ENCODE results near the gene DDX17. TPM values are rescaled to one million over a fixed set of nuclear protein-coding genes. Genes with fewer than 3 reads are reported as not detected.
"Not testable (repeated sequence)": the region's sequence is repeated elsewhere in the genome, so short reads cannot be mapped to it uniquely, and the experiment has no call there.

Gene DDX17
- total RNA-seq, 2 experiments from 2014 or later: 319 to 341 TPM

DNA sequence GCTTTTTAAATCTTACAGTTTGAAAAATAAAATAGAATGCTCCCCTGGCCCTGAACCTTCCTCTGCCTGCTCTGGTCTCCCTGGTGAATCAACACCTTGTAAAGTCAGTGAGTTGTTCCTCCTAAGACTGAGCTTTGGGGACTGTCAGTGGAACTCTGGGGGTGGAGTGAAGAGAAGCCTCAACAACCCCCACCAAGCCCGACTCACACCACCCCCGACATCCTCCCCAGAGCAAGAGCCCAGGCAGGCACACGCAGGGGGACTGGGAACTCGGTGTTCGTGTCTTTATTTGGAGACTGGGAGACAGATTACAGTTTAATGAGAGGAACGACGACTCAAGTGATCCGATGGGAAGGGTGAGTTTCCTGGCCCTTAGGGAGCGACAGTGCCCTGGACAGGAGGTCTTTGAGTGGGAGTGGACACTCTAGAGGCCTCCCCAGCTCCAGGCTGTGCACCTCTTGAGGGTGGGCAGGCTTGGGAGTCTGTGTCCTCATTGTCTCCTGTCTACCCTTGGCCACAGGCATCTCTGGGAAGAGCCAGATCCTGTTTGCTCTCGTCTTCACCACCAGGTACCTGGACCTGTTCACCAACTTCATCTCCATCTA lies 32.0 kb downstream of the DDX17 start:
- Mint-ChIP-seq H3K27ac (no peak overlapping the region), H3K9me3 (no peaks in the 10 kb centered on the region), H3K4me3 (no peak overlapping the region), H3K4me1 (ENCODE audit: low read depth) (no peaks in the 10 kb centered on the region), H3K36me3 (ENCODE audit: low read depth) (no peaks in the 10 kb centered on the region), H3K27me3 (ENCODE audit: low read depth) (peaks cover 3% of the 10 kb centered on the region)
- no peak for DNase-seq
- intact Hi-C loops (cut with micrococcal nuclease): no loop called here
- CTCF ChIA-PET: no interaction called here

DNA sequence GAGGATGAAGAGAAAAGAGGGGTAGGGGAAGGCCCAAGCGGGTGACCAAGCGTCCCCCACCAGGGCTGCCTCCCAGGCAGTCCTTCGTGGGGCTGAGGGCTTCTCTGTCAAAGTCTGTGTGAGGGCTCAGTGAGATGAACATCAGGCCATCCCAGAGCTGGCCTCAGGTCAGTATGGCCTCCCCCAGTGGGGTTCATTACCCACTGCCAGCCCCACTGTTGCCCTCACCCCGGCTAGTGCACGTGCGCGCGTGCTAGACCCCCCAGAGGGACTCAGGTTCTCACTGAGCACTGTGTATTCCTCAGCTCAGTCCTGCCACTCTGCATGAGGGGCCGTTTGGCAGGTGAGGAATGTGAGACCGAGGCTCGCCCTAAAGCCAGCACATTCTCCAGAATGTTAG lies 34.9 kb downstream of the DDX17 start:
- DNase-seq: no peak
- peaks cover 8% of the 10 kb centered on the region for H3K4me1 Mint-ChIP-seq (ENCODE audit: low read depth)
- peak overlapping the region; percentile 53 for H3K27ac Mint-ChIP-seq
- H3K36me3 Mint-ChIP-seq (ENCODE audit: low read depth): no peaks in the 10 kb centered on the region
- CTCF ChIA-PET: no interaction called here
- intact Hi-C loops (cut with micrococcal nuclease): no loop called here
- no peak overlapping the region for H3K4me3 Mint-ChIP-seq
- no peaks in the 10 kb centered on the region for H3K9me3 Mint-ChIP-seq
- H3K27me3 Mint-ChIP-seq (ENCODE audit: low read depth): peaks cover 18% of the 10 kb centered on the region

- H3K27ac Mint-ChIP-seq; DNase-seq; H3K4me3 Mint-ChIP-seq; intact Hi-C loops (cut with micrococcal nuclease); H3K4me1 Mint-ChIP-seq (ENCODE audit: low read depth); H3K9me3 Mint-ChIP-seq; CTCF ChIA-PET; H3K36me3 Mint-ChIP-seq (ENCODE audit: low read depth): not testable (repeated sequence)
- H3K27me3 Mint-ChIP-seq (ENCODE audit: low read depth): peaks cover 28% of the 10 kb centered on the region
These were observed 35.9 kb downstream of the DDX17 start for GRCh38 chr22:38470179-38470578.

GRCh38 chr22:38469306-38469781 lies 36.8 kb downstream of the DDX17 start:
- Mint-ChIP-seq H3K9me3 (no peaks in the 10 kb centered on the region), H3K4me1 (ENCODE audit: low read depth) (peaks cover 8% of the 10 kb centered on the region), H3K4me3 (no peak overlapping the region), H3K36me3 (ENCODE audit: low read depth) (no peaks in the 10 kb centered on the region), H3K27ac (no peak overlapping the region), H3K27me3 (ENCODE audit: low read depth) (peaks cover 32% of the 10 kb centered on the region)
- no peak for DNase-seq
- intact Hi-C loops (cut with micrococcal nuclease): no loop called here
- CTCF ChIA-PET: interaction anchor here (0.7 kb wide), 1 partner anchor 11 kb away, joined by 4 read pairs; no protein-coding TSS in a partner anchor

GRCh38 chr22:38468443-38469305 lies 37.4 kb downstream of the DDX17 start:
- CTCF ChIA-PET: no interaction called here

DNA sequence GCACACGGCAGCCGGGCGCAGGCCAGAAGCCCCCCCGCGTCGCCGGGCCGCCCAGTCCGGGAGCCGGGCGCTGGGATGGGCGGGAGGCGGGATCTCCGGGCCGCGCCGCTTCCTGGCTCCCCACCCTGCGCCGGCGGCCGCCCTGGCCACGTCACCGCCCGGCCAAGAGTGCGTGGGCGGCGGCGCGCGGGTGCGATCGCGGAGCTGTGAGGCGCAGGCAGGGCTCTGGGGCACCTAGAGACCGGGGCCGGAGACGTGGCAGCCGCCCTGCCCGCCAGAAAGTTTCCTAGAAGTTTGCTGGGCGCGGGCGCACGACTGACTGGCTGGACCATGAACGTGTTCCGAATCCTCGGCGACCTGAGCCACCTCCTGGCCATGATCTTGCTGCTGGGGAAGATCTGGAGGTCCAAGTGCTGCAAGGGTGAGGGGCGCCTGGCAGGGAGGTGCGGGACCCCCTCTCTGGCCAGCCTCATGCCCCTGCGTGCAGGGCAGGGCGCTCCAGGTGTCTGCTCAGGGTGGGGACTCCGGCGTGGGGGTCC lies 38.1 kb downstream of the DDX17 start, which contains the start of gene KDELR3:
Gene KDELR3 (plus strand): TSS at position 193 of the 539 bp plus-strand sequence. CDS start 138 bp downstream, at position 331.
- Mint-ChIP-seq H3K4me1 (ENCODE audit: low read depth) (peaks cover 8% of the 10 kb centered on the region), H3K27ac (no peak within 1 kb of the TSS), H3K9me3 (no peaks in the 10 kb centered on the region), H3K27me3 (ENCODE audit: low read depth) (peaks cover 46% of the 10 kb centered on the region), H3K36me3 (ENCODE audit: low read depth) (no peaks in the 10 kb centered on the region), H3K4me3 (peak within 1 kb of the TSS; percentile 62)
- intact Hi-C loops (cut with micrococcal nuclease): no loop called here
- DNase-seq: peak; percentile 66
- CTCF ChIA-PET: no interaction called here

More at GRCh38 chr22:38468443-38469305, 37.4 kb downstream of the DDX17 start:
- Mint-ChIP-seq H3K27me3 (ENCODE audit: low read depth) (peaks cover 39% of the 10 kb centered on the region), H3K4me1 (ENCODE audit: low read depth) (peaks cover 8% of the 10 kb centered on the region), H3K36me3 (ENCODE audit: low read depth) (no peaks in the 10 kb centered on the region), H3K4me3 (peak overlapping the region; percentile 52), H3K27ac (no peak overlapping the region), H3K9me3 (no peaks in the 10 kb centered on the region)
- intact Hi-C loops (cut with micrococcal nuclease): no loop called here
- no peak for DNase-seq

DNA sequence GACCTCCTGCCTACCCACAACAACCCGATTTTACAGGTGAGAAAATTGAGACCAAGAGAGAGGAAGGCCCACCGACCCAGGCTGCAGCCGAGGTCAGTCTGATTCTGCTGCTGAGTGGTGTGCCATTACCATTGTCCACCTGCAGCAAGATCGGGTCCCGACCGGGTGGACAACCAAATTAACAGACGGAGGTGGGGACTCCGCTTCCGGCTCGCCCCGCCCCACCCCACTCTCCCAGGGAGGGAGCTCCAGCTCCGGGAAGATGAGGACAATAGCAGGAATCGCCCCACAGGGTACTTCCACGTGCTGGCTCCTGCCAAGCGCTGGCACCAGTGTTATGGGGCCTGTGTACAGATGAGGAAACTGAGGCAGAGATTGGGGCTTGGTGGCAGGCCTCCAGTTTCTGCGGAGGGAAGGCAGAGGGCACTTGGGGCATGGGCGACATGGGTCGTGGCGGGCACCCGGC lies 38.6 kb downstream of the DDX17 start:
- peaks cover 49% of the 10 kb centered on the region for H3K27me3 Mint-ChIP-seq (ENCODE audit: low read depth)
- intact Hi-C loops (cut with micrococcal nuclease): no loop called here
- CTCF ChIA-PET: no interaction called here
- H3K36me3 Mint-ChIP-seq (ENCODE audit: low read depth): no peaks in the 10 kb centered on the region
- peaks cover 8% of the 10 kb centered on the region for H3K4me1 Mint-ChIP-seq (ENCODE audit: low read depth)
- peak overlapping the region; percentile 62 for H3K4me3 Mint-ChIP-seq
- no peak for DNase-seq
- H3K27ac Mint-ChIP-seq: no peak overlapping the region
- no peaks in the 10 kb centered on the region for H3K9me3 Mint-ChIP-seq

DNA sequence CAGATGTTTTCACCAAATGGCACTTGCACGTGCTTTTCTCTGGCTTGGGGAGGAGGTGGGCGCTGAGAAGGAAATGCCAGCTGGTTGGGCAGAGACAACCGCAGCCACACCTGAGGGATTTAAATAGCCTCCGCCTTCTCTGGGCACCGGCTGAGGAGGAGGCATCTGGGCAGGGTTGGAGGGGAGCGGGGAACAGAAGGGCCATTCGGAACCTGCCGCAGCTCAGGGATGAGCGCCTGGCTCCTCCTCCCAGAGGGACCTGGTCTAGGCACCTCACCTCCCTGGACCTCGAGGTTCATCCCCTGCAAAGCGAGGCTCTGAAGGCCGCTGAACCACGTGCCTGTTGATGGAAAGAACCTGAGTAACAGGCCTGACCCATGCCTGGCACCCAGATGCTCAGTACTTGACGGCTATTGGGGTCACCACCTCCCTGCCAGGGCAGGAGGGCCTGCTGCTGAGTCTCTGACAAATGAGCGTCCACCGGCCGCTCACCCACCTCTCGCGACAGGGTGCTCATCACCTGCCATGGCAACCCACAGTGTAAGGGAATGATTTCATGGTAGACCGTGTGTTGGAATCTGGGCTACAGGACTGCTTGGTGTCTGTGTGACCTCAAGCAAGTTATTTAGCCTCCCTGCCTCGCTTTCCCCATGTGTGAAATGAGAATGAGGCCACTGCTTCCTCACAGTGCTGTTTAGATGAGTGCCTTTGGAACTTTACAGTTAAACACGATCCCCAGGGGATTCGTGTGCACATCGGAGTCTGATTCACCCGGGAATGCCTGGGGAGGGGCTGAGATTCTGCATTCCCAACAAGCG lies 40.2 kb downstream of the DDX17 start:
- intact Hi-C loops (cut with micrococcal nuclease): no loop called here
- CTCF ChIA-PET: no interaction called here
- no peak overlapping the region for H3K4me3 Mint-ChIP-seq
- H3K27me3 Mint-ChIP-seq (ENCODE audit: low read depth): peaks cover 63% of the 10 kb centered on the region
- DNase-seq: no peak
- no peak overlapping the region for H3K27ac Mint-ChIP-seq
- H3K9me3 Mint-ChIP-seq: no peaks in the 10 kb centered on the region
- H3K36me3 Mint-ChIP-seq (ENCODE audit: low read depth): no peaks in the 10 kb centered on the region
- peaks cover 13% of the 10 kb centered on the region for H3K4me1 Mint-ChIP-seq (ENCODE audit: low read depth)

DNA sequence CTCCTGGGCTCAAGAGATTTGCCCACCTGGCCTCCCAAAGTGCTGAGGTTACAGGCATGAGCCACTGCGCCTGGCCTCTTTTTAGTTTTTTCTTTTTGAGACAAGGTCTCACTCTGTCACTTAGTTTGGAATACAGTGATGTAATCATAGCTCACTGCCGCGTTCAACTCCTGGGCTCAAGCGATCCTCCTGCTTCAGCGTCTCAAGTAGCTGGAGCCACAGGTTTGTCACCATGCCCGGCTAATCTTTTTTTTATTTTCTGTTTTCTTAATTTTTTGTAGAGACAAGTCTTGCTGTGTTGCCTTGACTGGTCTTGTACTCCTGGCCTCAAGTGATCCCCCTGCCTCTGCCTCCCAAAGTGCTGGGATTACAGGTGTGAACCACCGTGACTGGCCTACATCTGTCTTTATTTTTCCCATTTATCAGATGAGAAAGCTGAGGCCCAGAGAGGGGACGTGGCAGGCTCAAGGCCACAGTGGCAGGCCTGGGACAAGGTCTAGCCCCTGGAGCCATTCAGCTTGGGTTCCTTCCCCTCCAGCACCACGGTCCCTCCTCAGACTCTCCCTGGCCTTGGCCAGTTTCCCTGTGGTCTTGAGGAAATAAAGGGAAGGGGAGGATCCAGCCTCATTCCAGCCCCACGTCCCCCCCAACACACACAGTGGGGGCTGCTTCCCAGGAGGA lies 41.0 kb downstream of the DDX17 start:
- CTCF ChIA-PET: no interaction called here
- H3K4me1 Mint-ChIP-seq (ENCODE audit: low read depth): peaks cover 13% of the 10 kb centered on the region
- H3K9me3 Mint-ChIP-seq: no peaks in the 10 kb centered on the region
- H3K36me3 Mint-ChIP-seq (ENCODE audit: low read depth): no peaks in the 10 kb centered on the region
- intact Hi-C loops (cut with micrococcal nuclease): no loop called here
- peaks cover 70% of the 10 kb centered on the region for H3K27me3 Mint-ChIP-seq (ENCODE audit: low read depth)
- no peak overlapping the region for H3K27ac Mint-ChIP-seq
- no peak overlapping the region for H3K4me3 Mint-ChIP-seq
- no peak for DNase-seq

DNA sequence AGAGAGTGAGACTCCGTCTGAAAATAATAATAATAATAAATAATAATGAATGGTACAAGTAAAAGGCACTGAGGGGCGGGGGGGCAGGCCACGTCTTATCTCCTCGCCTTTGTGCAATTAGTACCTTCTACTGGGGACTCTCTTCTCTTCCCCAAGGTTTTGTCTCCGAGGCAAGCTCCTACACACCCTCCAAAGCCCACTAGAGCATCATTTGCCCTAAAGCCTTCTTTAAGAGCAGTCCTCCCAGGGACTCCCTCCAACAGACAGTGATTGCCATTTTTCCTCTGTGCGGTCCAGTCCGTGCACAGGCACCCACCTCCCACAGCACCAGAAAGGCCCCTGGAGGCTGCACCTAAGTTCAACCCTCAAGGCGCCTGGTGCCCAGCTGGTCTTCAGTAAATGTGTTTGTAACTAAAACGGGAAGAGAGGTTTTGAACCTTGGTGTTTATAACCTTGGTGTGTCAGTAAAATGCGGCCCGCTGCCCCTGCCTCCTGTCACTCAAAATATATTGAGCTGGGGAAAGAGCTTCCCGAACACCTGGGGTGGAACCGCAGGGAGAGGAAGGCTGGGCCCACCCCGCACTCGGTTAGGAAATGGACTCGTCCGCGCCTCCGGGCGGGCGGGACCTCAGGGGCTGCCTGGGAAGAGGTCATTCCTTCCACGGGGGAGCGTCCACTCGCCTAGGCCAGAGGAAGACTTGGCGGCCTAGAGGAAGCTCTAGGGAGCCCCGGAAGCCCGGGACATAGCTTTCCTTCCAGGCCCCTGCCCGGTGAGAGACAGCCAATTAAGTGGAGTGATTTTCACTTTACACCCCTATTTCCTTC lies 42.9 kb downstream of the DDX17 start:
- H3K27ac Mint-ChIP-seq: no peak overlapping the region
- no peaks in the 10 kb centered on the region for H3K36me3 Mint-ChIP-seq (ENCODE audit: low read depth)
- CTCF ChIA-PET: no interaction called here
- H3K4me1 Mint-ChIP-seq (ENCODE audit: low read depth): peaks cover 13% of the 10 kb centered on the region
- no peak overlapping the region for H3K4me3 Mint-ChIP-seq
- no peaks in the 10 kb centered on the region for H3K9me3 Mint-ChIP-seq
- intact Hi-C loops (cut with micrococcal nuclease): no loop called here
- peaks cover 79% of the 10 kb centered on the region for H3K27me3 Mint-ChIP-seq (ENCODE audit: low read depth)
- no peak for DNase-seq
